GM23338 (cell line): Measurements from ENCODE around the gene TP53I13. TPM values are rescaled to one million over a fixed set of nuclear protein-coding genes. Genes with fewer than 3 reads are reported as not detected.

Experiments used
- ATAC-seq: fragments of 200-7000 bp; cut with Tn5 transposase; 3 replicates; pipeline ENCODE4 v1.9.1; 2020
- DNase-seq: peaks from one replicate; pipeline ENCODE4 v3.0.0-alpha.2; 2015; ENCODE audit warnings: low spot score
- H2AFZ ChIP-seq: fragments of 200-600 bp; sonication (generic); 2 replicates; pipeline ENCODE4 v1.8.0; 2016; ENCODE audit warnings: antibody characterized with exemption, mild to moderate bottlenecking, moderate library complexity
- H3F3A ChIP-seq: fragments of 200-600 bp; sonication (generic); replicated peaks from 2 replicates; pipeline ENCODE4 v1.8.0; 2017; ENCODE audit warnings: antibody characterized with exemption, mixed run types, low read depth
- H3K27ac ChIP-seq: fragments of 200-600 bp; sonication (generic); 2 replicates; pipeline ENCODE4 v1.6.1; 2016; ENCODE audit warnings: low read depth
- H3K27me3 ChIP-seq: fragments of 200-600 bp; sonication (generic); 2 replicates; pipeline ENCODE4 v1.8.0; 2016; ENCODE audit warnings: mild to moderate bottlenecking, mixed run types, moderate library complexity; ENCODE audit not compliant: insufficient read depth
- H3K36me3 ChIP-seq: fragments of 200-600 bp; sonication (generic); 2 replicates; pipeline ENCODE4 v1.8.0; 2016; ENCODE audit warnings: mild to moderate bottlenecking; ENCODE audit not compliant: insufficient read depth
- H3K4me1 ChIP-seq: fragments of 200-600 bp; sonication (generic); 2 replicates; pipeline ENCODE4 v1.8.0; 2016; ENCODE audit warnings: mild to moderate bottlenecking, moderate library complexity; ENCODE audit not compliant: insufficient read depth
- H3K4me2 ChIP-seq: fragments of 200-600 bp; sonication (generic); 2 replicates; pipeline ENCODE4 v1.7.1; 2017; ENCODE audit warnings: mixed run types
- H3K4me3 ChIP-seq: fragments of 200-600 bp; sonication (generic); 2 replicates; pipeline ENCODE4 v1.6.1; 2016; ENCODE audit warnings: mixed run types
- H3K79me2 ChIP-seq: fragments of 200-600 bp; sonication (generic); replicated peaks from 2 replicates; pipeline ENCODE4 v1.8.0; 2017; ENCODE audit warnings: mild to moderate bottlenecking; ENCODE audit not compliant: insufficient read depth
- H3K9me2 ChIP-seq: fragments of 200-600 bp; sonication (generic); 2 replicates; pipeline ENCODE4 v1.8.0; 2017; ENCODE audit not compliant: insufficient read depth
- H4K20me1 ChIP-seq: fragments of 200-600 bp; sonication (generic); replicated peaks from 2 replicates; pipeline ENCODE4 v1.8.0; 2017; ENCODE audit warnings: mild to moderate bottlenecking; ENCODE audit not compliant: insufficient read depth
- H3K27ac Mint-ChIP-seq: 2 replicates; pipeline ENCODE4 v1.8.0; 2020; ENCODE audit warnings: inconsistent platforms, mild to moderate bottlenecking, moderate library complexity, mixed read lengths
- H3K27me3 Mint-ChIP-seq: 3 replicates; pipeline ENCODE4 v1.8.0; 2022; ENCODE audit warnings: low read depth, mild to moderate bottlenecking, moderate library complexity, mixed read lengths, inconsistent platforms; ENCODE audit not compliant: insufficient read depth, poor library complexity
- H3K36me3 Mint-ChIP-seq: 3 replicates; pipeline ENCODE4 v1.8.0; 2021; ENCODE audit warnings: low read depth, mild to moderate bottlenecking, inconsistent platforms, moderate library complexity, mixed read lengths
- H3K4me1 Mint-ChIP-seq: 3 replicates; pipeline ENCODE4 v1.8.0; 2020; ENCODE audit warnings: mild to moderate bottlenecking, inconsistent platforms, mixed read lengths
- H3K4me3 Mint-ChIP-seq: 3 replicates; pipeline ENCODE4 v1.8.0; 2021; ENCODE audit warnings: moderate library complexity, mild to moderate bottlenecking, inconsistent platforms, mixed read lengths
- H3K9me3 Mint-ChIP-seq: 3 replicates; pipeline ENCODE4 v1.8.0; 2020; ENCODE audit warnings: moderate library complexity, mild to moderate bottlenecking, inconsistent platforms, mixed read lengths
- EZH2 ChIP-seq: fragments of 200-600 bp; sonication (generic); IDR thresholded peaks from one replicate; pipeline ENCODE4 v1.8.0; 2017; ENCODE audit warnings: antibody characterized with exemption, mild to moderate bottlenecking, low read depth; ENCODE audit not compliant: unreplicated experiment
- EZH2phosphoT487 ChIP-seq: fragments of 200-600 bp; sonication (generic); IDR thresholded peaks from one replicate; pipeline ENCODE4 v1.8.1; 2018; ENCODE audit warnings: antibody characterized with exemption; ENCODE audit not compliant: unreplicated experiment
- JUNB ChIP-seq: IDR thresholded peaks from one replicate; pipeline ENCODE4 v1.6.1; 2016; ENCODE audit warnings: antibody characterized with exemption; ENCODE audit not compliant: unreplicated experiment
- NANOG ChIP-seq: IDR thresholded peaks from 2 replicates; pipeline ENCODE4 v1.6.1; 2016; ENCODE audit warnings: antibody characterized with exemption, borderline replicate concordance
- POLR2AphosphoS5 ChIP-seq: IDR thresholded peaks from 2 replicates; pipeline ENCODE4 v1.6.1; 2016; ENCODE audit warnings: antibody characterized with exemption, low read depth
- STAT1 ChIP-seq: IDR thresholded peaks from one replicate; pipeline ENCODE4 v1.6.1; 2016; ENCODE audit warnings: antibody characterized with exemption; ENCODE audit not compliant: unreplicated experiment
- ZNF114 ChIP-seq: fragments of 250-450 bp; sonication (Bioruptor Pico); IDR thresholded peaks from 2 replicates; pipeline ENCODE4 v1.5.0; 2020; ENCODE audit warnings: mild to moderate bottlenecking, moderate library complexity
- ZNF331 ChIP-seq: fragments of 250-450 bp; sonication (Bioruptor Pico); IDR thresholded peaks from 2 replicates; pipeline ENCODE4 v1.5.0; 2020; ENCODE audit warnings: low read depth, mild to moderate bottlenecking, moderate library complexity
- polyA plus RNA-seq: library from polyadenylated mRNA; unstranded; fragments of >200 nt; fragmentation: Nextera tagmentation; extraction: Ambion mirVana; gene quantifications from 2 replicates; pipeline ENCODE4 v1.2.1, GENCODE V29; 2016
- total RNA-seq: library from RNA; depleted of rRNA; stranded (reverse); fragments of >200 nt; shearing (Covaris generic); gene quantifications from 2 replicates; pipeline ENCODE4 v1.2.3, GENCODE V29; 2014
- TF ChIP-seq, protein P1 (sequence below): IDR thresholded peaks from 2 replicates; pipeline ENCODE4 v1.6.1; 2016; ENCODE audit warnings: antibody characterized with exemption
- TF ChIP-seq, protein P2 (sequence below): fragments of 250-450 bp; sonication (Bioruptor Pico); IDR thresholded peaks from 2 replicates; pipeline ENCODE4 v1.5.0; 2020; ENCODE audit warnings: mild to moderate bottlenecking, moderate library complexity
- TF ChIP-seq, protein P3 (sequence below): IDR thresholded peaks from one replicate; pipeline ENCODE4 v1.6.1; 2018; ENCODE audit warnings: antibody characterized with exemption; ENCODE audit not compliant: unreplicated experiment

The TP53I13 gene
- total and polyA plus RNA-seq, 2 experiments from 2014 or later, result 21.0 to 38.9 TPM

DNA sequence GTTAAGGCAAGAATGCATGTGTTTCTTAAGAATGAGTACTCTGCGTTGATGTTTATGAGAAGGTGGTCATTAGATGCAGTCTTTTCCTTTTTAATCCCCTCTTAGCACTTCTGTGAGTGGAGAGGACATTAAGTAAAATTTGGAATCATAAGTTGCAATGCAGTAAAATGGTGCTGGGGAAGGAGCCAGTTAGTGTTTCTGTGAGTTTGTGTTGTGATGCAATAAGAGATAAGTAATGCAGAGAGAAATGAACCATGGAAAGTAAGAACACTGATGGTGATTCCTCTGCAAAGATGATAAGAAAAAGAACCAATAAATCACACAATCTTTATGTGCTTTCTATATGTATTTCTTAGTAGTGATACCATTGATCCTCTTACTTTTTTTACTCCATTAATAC, 21.7 kb upstream of the TP53I13 start:
- DNase-seq (no peak), ATAC-seq (no peak)
- Histone ChIP-seq H2AFZ (no peak overlapping the region), H3K9me2 (no peaks in the 10 kb centered on the region), H3F3A (no peaks in the 10 kb centered on the region), H3K79me2 (no peaks in the 10 kb centered on the region), H3K27me3 (no peaks in the 10 kb centered on the region), H3K4me2 (no peak overlapping the region), H3K27ac (peak overlapping the region; percentile 60; the same call in 1 of the 2 replicates), H3K4me1 (peaks cover 19% of the 10 kb centered on the region), H4K20me1 (no peaks in the 10 kb centered on the region), H3K36me3 (peaks cover 14% of the 10 kb centered on the region; the same call in 1 of the 2 replicates), H3K4me3 (no peak overlapping the region)
- Mint-ChIP-seq H3K4me1 (peaks cover 13% of the 10 kb centered on the region; the same call in 2 of the 3 replicates), H3K36me3 (peaks cover 14% of the 10 kb centered on the region), H3K9me3 (no peaks in the 10 kb centered on the region), H3K4me3 (no peak overlapping the region), H3K27me3 (peaks cover 1% of the 10 kb centered on the region), H3K27ac (peak overlapping the region; percentile 67)
- no peak for TF ChIP-seq STAT1
- no peak for TF ChIP-seq ZNF114

DNA sequence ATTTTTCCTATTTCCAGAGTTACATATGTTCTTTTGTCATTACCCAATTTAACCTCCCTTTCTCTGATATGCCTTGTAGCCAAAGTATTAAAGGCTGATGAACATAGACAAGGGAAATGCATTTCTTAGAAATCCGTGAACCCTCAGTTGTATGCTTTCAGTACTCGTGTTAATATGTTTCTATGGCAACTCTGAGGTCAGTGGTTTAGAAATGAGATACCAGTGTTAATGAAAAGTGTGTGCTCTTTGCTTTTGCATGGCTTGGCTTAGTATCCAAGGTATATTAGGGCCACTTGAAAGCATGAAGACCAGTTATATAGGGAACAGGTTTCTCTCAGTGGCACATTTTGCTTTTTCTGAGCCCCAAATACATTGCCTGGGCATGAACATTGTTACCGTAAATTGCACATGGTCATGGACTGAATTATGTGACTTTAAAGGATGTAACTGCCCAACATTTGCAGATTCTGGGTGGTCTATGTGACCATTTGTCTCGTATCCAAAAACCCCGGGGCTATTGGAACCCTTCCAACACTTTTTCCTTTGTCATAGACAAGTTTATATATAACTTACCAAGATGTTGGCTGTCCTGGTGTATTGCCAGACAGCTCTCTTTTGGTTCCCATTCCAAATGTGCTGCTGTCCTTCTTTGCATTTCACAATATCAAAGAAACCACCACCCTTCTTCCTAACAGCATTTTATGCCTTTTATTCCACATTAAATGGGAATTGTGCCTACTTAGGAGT, 19.2 kb upstream of the TP53I13 start:
- 0 out of 2 replicates have a peak, but pooled peaks cover 3% of the 10 kb centered on the region for H3F3A ChIP-seq
- H4K20me1 ChIP-seq, result no peaks in the 10 kb centered on the region
- no peak overlapping the region for H2AFZ ChIP-seq
- no peaks in the 10 kb centered on the region for H3K9me2 ChIP-seq
- H3K27me3 ChIP-seq, result no peaks in the 10 kb centered on the region
- H3K36me3 Mint-ChIP-seq, result no peaks in the 10 kb centered on the region
- H3K4me1 Mint-ChIP-seq, result peaks cover 13% of the 10 kb centered on the region; the same call in 2 of the 3 replicates
- no peak overlapping the region for H3K27ac ChIP-seq
- no peak overlapping the region for H3K4me3 ChIP-seq
- no peak overlapping the region; the same call in 1 of the 2 replicates for H3K27ac Mint-ChIP-seq
- H3K36me3 ChIP-seq, result no peaks in the 10 kb centered on the region
- peaks cover 19% of the 10 kb centered on the region for H3K4me1 ChIP-seq
- H3K9me3 Mint-ChIP-seq, result no peaks in the 10 kb centered on the region
- no peak overlapping the region for H3K4me3 Mint-ChIP-seq
- no peak for DNase-seq
- no peaks in the 10 kb centered on the region for H3K79me2 ChIP-seq
- H3K4me2 ChIP-seq, result 0 out of 2 replicates have a peak overlapping the region, but pooled peaks have one; percentile 28
- peaks cover 1% of the 10 kb centered on the region for H3K27me3 Mint-ChIP-seq
- no peak for ATAC-seq
- TF ChIP-seq, protein P1, sequence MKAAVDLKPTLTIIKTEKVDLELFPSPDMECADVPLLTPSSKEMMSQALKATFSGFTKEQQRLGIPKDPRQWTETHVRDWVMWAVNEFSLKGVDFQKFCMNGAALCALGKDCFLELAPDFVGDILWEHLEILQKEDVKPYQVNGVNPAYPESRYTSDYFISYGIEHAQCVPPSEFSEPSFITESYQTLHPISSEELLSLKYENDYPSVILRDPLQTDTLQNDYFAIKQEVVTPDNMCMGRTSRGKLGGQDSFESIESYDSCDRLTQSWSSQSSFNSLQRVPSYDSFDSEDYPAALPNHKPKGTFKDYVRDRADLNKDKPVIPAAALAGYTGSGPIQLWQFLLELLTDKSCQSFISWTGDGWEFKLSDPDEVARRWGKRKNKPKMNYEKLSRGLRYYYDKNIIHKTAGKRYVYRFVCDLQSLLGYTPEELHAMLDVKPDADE, result no peak
- TF ChIP-seq NANOG (no peak), ZNF331 (CRISPR knock-in tag) (no peak), EZH2phosphoT487 (no peak), JUNB (no peak), POLR2AphosphoS5 (no peak), EZH2 (no peak), STAT1 (no peak)
- TF ChIP-seq, protein P2, sequence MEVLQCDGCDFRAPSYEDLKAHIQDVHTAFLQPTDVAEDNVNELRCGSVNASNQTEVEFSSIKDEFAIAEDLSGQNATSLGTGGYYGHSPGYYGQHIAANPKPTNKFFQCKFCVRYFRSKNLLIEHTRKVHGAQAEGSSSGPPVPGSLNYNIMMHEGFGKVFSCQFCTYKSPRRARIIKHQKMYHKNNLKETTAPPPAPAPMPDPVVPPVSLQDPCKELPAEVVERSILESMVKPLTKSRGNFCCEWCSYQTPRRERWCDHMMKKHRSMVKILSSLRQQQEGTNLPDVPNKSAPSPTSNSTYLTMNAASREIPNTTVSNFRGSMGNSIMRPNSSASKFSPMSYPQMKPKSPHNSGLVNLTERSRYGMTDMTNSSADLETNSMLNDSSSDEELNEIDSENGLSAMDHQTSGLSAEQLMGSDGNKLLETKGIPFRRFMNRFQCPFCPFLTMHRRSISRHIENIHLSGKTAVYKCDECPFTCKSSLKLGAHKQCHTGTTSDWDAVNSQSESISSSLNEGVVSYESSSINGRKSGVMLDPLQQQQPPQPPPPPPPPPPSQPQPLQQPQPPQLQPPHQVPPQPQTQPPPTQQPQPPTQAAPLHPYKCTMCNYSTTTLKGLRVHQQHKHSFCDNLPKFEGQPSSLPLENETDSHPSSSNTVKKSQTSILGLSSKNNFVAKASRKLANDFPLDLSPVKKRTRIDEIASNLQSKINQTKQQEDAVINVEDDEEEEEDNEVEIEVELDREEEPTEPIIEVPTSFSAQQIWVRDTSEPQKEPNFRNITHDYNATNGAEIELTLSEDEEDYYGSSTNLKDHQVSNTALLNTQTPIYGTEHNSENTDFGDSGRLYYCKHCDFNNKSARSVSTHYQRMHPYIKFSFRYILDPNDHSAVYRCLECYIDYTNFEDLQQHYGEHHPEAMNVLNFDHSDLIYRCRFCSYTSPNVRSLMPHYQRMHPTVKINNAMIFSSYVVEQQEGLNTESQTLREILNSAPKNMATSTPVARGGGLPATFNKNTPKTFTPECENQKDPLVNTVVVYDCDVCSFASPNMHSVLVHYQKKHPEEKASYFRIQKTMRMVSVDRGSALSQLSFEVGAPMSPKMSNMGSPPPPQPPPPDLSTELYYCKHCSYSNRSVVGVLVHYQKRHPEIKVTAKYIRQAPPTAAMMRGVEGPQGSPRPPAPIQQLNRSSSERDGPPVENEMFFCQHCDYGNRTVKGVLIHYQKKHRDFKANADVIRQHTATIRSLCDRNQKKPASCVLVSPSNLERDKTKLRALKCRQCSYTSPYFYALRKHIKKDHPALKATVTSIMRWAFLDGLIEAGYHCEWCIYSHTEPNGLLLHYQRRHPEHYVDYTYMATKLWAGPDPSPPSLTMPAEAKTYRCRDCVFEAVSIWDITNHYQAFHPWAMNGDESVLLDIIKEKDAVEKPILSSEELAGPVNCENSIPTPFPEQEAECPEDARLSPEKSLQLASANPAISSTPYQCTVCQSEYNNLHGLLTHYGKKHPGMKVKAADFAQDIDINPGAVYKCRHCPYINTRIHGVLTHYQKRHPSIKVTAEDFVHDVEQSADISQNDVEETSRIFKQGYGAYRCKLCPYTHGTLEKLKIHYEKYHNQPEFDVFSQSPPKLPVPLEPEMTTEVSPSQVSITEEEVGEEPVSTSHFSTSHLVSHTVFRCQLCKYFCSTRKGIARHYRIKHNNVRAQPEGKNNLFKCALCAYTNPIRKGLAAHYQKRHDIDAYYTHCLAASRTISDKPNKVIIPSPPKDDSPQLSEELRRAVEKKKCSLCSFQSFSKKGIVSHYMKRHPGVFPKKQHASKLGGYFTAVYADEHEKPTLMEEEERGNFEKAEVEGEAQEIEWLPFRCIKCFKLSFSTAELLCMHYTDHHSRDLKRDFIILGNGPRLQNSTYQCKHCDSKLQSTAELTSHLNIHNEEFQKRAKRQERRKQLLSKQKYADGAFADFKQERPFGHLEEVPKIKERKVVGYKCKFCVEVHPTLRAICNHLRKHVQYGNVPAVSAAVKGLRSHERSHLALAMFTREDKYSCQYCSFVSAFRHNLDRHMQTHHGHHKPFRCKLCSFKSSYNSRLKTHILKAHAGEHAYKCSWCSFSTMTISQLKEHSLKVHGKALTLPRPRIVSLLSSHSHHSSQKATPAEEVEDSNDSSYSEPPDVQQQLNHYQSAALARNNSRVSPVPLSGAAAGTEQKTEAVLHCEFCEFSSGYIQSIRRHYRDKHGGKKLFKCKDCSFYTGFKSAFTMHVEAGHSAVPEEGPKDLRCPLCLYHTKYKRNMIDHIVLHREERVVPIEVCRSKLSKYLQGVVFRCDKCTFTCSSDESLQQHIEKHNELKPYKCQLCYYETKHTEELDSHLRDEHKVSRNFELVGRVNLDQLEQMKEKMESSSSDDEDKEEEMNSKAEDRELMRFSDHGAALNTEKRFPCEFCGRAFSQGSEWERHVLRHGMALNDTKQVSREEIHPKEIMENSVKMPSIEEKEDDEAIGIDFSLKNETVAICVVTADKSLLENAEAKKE (CRISPR knock-in tag), result no peak
- TF ChIP-seq, protein P3, sequence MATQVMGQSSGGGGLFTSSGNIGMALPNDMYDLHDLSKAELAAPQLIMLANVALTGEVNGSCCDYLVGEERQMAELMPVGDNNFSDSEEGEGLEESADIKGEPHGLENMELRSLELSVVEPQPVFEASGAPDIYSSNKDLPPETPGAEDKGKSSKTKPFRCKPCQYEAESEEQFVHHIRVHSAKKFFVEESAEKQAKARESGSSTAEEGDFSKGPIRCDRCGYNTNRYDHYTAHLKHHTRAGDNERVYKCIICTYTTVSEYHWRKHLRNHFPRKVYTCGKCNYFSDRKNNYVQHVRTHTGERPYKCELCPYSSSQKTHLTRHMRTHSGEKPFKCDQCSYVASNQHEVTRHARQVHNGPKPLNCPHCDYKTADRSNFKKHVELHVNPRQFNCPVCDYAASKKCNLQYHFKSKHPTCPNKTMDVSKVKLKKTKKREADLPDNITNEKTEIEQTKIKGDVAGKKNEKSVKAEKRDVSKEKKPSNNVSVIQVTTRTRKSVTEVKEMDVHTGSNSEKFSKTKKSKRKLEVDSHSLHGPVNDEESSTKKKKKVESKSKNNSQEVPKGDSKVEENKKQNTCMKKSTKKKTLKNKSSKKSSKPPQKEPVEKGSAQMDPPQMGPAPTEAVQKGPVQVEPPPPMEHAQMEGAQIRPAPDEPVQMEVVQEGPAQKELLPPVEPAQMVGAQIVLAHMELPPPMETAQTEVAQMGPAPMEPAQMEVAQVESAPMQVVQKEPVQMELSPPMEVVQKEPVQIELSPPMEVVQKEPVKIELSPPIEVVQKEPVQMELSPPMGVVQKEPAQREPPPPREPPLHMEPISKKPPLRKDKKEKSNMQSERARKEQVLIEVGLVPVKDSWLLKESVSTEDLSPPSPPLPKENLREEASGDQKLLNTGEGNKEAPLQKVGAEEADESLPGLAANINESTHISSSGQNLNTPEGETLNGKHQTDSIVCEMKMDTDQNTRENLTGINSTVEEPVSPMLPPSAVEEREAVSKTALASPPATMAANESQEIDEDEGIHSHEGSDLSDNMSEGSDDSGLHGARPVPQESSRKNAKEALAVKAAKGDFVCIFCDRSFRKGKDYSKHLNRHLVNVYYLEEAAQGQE, result no peak
